Measurements from ENCODE around the gene THUMPD3. TPM values are rescaled to one million over a fixed set of nuclear protein-coding genes. Genes with fewer than 3 reads are reported as not detected.

THUMPD3 gene
- total RNA-seq, 1 donor from 2014 or later: 56.8 TPM

- no peaks in the 10 kb centered on the region for H3K9me3 Mint-ChIP-seq
- H3K4me3 Mint-ChIP-seq: peak overlapping the region; percentile 95
- peaks cover 13% of the 10 kb centered on the region for H3K36me3 Mint-ChIP-seq
- peak overlapping the region; percentile 80 for H3K27ac Mint-ChIP-seq
- no peak for TF ChIP-seq CTCF (conservative IDR thresholded peaks at IDR 0.05)
- H3K27me3 Mint-ChIP-seq: no peaks in the 10 kb centered on the region
- peaks cover 19% of the 10 kb centered on the region for H3K4me1 Mint-ChIP-seq (ENCODE audit: unreplicated experiment)
- no peak for DNase-seq (ENCODE audit: extremely low spot score, unreplicated experiment)
Measured at GRCh38 chr3:9361691-9362388, 1.0 kb upstream of the THUMPD3 start.

GRCh38 chr3:9369508-9369907, 6.7 kb downstream of the THUMPD3 start:
- H3K9me3 Mint-ChIP-seq: no peaks in the 10 kb centered on the region
- no peaks in the 10 kb centered on the region for H3K27me3 Mint-ChIP-seq
- peaks cover 33% of the 10 kb centered on the region for H3K36me3 Mint-ChIP-seq
- H3K4me1 Mint-ChIP-seq (ENCODE audit: unreplicated experiment): peaks cover 9% of the 10 kb centered on the region
- no peak overlapping the region for H3K27ac Mint-ChIP-seq
- H3K4me3 Mint-ChIP-seq: no peak overlapping the region
- DNase-seq (ENCODE audit: extremely low spot score, unreplicated experiment): no peak
- TF ChIP-seq CTCF (conservative IDR thresholded peaks at IDR 0.05): no peak

GRCh38 chr3:9373465-9373864, 10.6 kb downstream of the THUMPD3 start:
- no peak for DNase-seq (ENCODE audit: extremely low spot score, unreplicated experiment)
- Mint-ChIP-seq H3K4me3 (no peak overlapping the region), H3K36me3 (peaks cover 50% of the 10 kb centered on the region), H3K27me3 (no peaks in the 10 kb centered on the region), H3K4me1 (ENCODE audit: unreplicated experiment) (no peaks in the 10 kb centered on the region), H3K27ac (no peak overlapping the region), H3K9me3 (no peaks in the 10 kb centered on the region)
- no peak for TF ChIP-seq CTCF (conservative IDR thresholded peaks at IDR 0.05)

GRCh38 chr3:9377981-9378380, 15.1 kb downstream of the THUMPD3 start:
- Mint-ChIP-seq H3K4me1 (ENCODE audit: unreplicated experiment) (no peaks in the 10 kb centered on the region), H3K27me3 (no peaks in the 10 kb centered on the region), H3K9me3 (no peaks in the 10 kb centered on the region), H3K27ac (no peak overlapping the region), H3K36me3 (peaks cover 45% of the 10 kb centered on the region), H3K4me3 (no peak overlapping the region)
- no peak for DNase-seq (ENCODE audit: extremely low spot score, unreplicated experiment)
- TF ChIP-seq CTCF (conservative IDR thresholded peaks at IDR 0.05): no peak

- H3K4me1 Mint-ChIP-seq (ENCODE audit: unreplicated experiment): no peaks in the 10 kb centered on the region
- peaks cover 43% of the 10 kb centered on the region for H3K36me3 Mint-ChIP-seq
- no peak for TF ChIP-seq CTCF (conservative IDR thresholded peaks at IDR 0.05)
- no peaks in the 10 kb centered on the region for H3K9me3 Mint-ChIP-seq
- no peak for DNase-seq (ENCODE audit: extremely low spot score, unreplicated experiment)
- no peak overlapping the region for H3K27ac Mint-ChIP-seq
- no peak overlapping the region for H3K4me3 Mint-ChIP-seq
- no peaks in the 10 kb centered on the region for H3K27me3 Mint-ChIP-seq
Measured at GRCh38 chr3:9379327-9379726, 16.5 kb downstream of the THUMPD3 start.
